ENCODE data around the gene SLC2A14. TPM values are rescaled to one million over a fixed set of nuclear protein-coding genes. Genes with fewer than 3 reads are reported as not detected.
"Not testable (repeated sequence)": the region's sequence is repeated elsewhere in the genome, so short reads cannot be mapped to it uniquely, and the experiment has no call there.

The SLC2A14 gene
- polyA plus RNA-seq (2012; ENCODE audit: low read depth, missing spikeins) = 0.13 TPM

- FAIRE-seq (no peak), DNase-seq (ENCODE audit: insufficient read length, low spot score) (no peak)
- no peak for TF ChIP-seq PAX5 (IDR thresholded peaks at IDR 0.05; ENCODE audit: insufficient read depth, low read length, severe bottlenecking)
- TF ChIP-seq POLR2A (IDR thresholded peaks at IDR 0.05; ENCODE audit: low read depth, low read length) = no peak
- TF ChIP-seq POU2F2 (IDR thresholded peaks at IDR 0.05; ENCODE audit: low read depth, low read length) = no peak
- TF ChIP-seq SPI1 (IDR thresholded peaks at IDR 0.05; ENCODE audit: low read depth, low read length) = no peak
- TF ChIP-seq TAF1 (IDR thresholded peaks at IDR 0.05; ENCODE audit: low read depth, low read length) = no peak
- no peak for TF ChIP-seq POLR2AphosphoS5 (IDR thresholded peaks at IDR 0.05; ENCODE audit: low read depth, low read length)
These were observed at the start of gene SLC2A14 for GRCh38 chr12:7872566-7873319. Gene SLC2A14, minus strand, starts transcription at chr12:7872915. Its CDS starts 3,035 bp downstream, at chr12:7869880.

GRCh38 chr12:7921181-7921580 lies 48.5 kb upstream of the SLC2A14 start:
- not testable (repeated sequence) for DNase-seq (ENCODE audit: insufficient read length, low spot score); FAIRE-seq

- FAIRE-seq = not testable (repeated sequence)
These were observed 45.5 kb upstream of the SLC2A14 start for GRCh38 chr12:7918268-7918590.

GRCh38 chr12:7917392-7918267 lies 44.9 kb upstream of the SLC2A14 start:
- DNase-seq (ENCODE audit: insufficient read length, low spot score) (no peak), FAIRE-seq (no peak)
- no peak for TF ChIP-seq POLR2AphosphoS5 (IDR thresholded peaks at IDR 0.05; ENCODE audit: low read depth, low read length)
- no peak for TF ChIP-seq TAF1 (IDR thresholded peaks at IDR 0.05; ENCODE audit: low read depth, low read length)
- no peak for TF ChIP-seq PAX5 (IDR thresholded peaks at IDR 0.05; ENCODE audit: insufficient read depth, low read length, severe bottlenecking)
- TF ChIP-seq POU2F2 (IDR thresholded peaks at IDR 0.05; ENCODE audit: low read depth, low read length) = no peak
- TF ChIP-seq SPI1 (IDR thresholded peaks at IDR 0.05; ENCODE audit: low read depth, low read length) = no peak
- no peak for TF ChIP-seq POLR2A (IDR thresholded peaks at IDR 0.05; ENCODE audit: low read depth, low read length)

More at GRCh38 chr12:7918268-7918590, 45.5 kb upstream of the SLC2A14 start:
- not testable (repeated sequence) for DNase-seq (ENCODE audit: insufficient read length, low spot score)

- TF ChIP-seq POLR2AphosphoS5 (IDR thresholded peaks at IDR 0.05; ENCODE audit: low read depth, low read length) (no peak), TAF1 (IDR thresholded peaks at IDR 0.05; ENCODE audit: low read depth, low read length) (no peak), PAX5 (IDR thresholded peaks at IDR 0.05; ENCODE audit: insufficient read depth, low read length, severe bottlenecking) (no peak), SPI1 (IDR thresholded peaks at IDR 0.05; ENCODE audit: low read depth, low read length) (no peak), POU2F2 (IDR thresholded peaks at IDR 0.05; ENCODE audit: low read depth, low read length) (no peak), POLR2A (IDR thresholded peaks at IDR 0.05; ENCODE audit: low read depth, low read length) (no peak)
- no peak for DNase-seq (ENCODE audit: insufficient read length, low spot score)
- FAIRE-seq = no peak
These were observed 44.2 kb upstream of the SLC2A14 start for GRCh38 chr12:7916936-7917335.

- FAIRE-seq = no peak
- TF ChIP-seq POLR2AphosphoS5 (IDR thresholded peaks at IDR 0.05; ENCODE audit: low read depth, low read length) (no peak), TAF1 (IDR thresholded peaks at IDR 0.05; ENCODE audit: low read depth, low read length) (no peak), POU2F2 (IDR thresholded peaks at IDR 0.05; ENCODE audit: low read depth, low read length) (no peak), PAX5 (IDR thresholded peaks at IDR 0.05; ENCODE audit: insufficient read depth, low read length, severe bottlenecking) (no peak), SPI1 (IDR thresholded peaks at IDR 0.05; ENCODE audit: low read depth, low read length) (no peak), POLR2A (IDR thresholded peaks at IDR 0.05; ENCODE audit: low read depth, low read length) (no peak)
- no peak for DNase-seq (ENCODE audit: insufficient read length, low spot score)
These were observed 43.1 kb upstream of the SLC2A14 start for GRCh38 chr12:7915661-7916403.

GRCh38 chr12:7910106-7910505 lies 37.4 kb upstream of the SLC2A14 start:
- FAIRE-seq; DNase-seq (ENCODE audit: insufficient read length, low spot score): not testable (repeated sequence)

- DNase-seq (ENCODE audit: insufficient read length, low spot score) (no peak), FAIRE-seq (no peak)
- no peak for TF ChIP-seq SPI1 (IDR thresholded peaks at IDR 0.05; ENCODE audit: low read depth, low read length)
- TF ChIP-seq POU2F2 (IDR thresholded peaks at IDR 0.05; ENCODE audit: low read depth, low read length) = no peak
- TF ChIP-seq POLR2A (IDR thresholded peaks at IDR 0.05; ENCODE audit: low read depth, low read length) = no peak
These were observed 34.3 kb upstream of the SLC2A14 start for GRCh38 chr12:7907009-7907408.

GRCh38 chr12:7906303-7906702 lies 33.6 kb upstream of the SLC2A14 start:
- FAIRE-seq = peak; percentile 60
- not testable (repeated sequence) for DNase-seq (ENCODE audit: insufficient read length, low spot score)

- FAIRE-seq = not testable (repeated sequence)
These were observed 32.9 kb upstream of the SLC2A14 start for GRCh38 chr12:7905600-7906125.

More at GRCh38 chr12:7905600-7906125, 32.9 kb upstream of the SLC2A14 start:
- not testable (repeated sequence) for DNase-seq (ENCODE audit: insufficient read length, low spot score)
